Germinal center (tissue), 1 donor: ENCODE data around the gene TOP2B.

ENCODE experiments used
- DNase-seq: peaks from one replicate; pipeline ENCODE4 v3.0.0; 2012; ENCODE audit warnings: mixed read lengths, low spot score

TOP2B gene

DNA sequence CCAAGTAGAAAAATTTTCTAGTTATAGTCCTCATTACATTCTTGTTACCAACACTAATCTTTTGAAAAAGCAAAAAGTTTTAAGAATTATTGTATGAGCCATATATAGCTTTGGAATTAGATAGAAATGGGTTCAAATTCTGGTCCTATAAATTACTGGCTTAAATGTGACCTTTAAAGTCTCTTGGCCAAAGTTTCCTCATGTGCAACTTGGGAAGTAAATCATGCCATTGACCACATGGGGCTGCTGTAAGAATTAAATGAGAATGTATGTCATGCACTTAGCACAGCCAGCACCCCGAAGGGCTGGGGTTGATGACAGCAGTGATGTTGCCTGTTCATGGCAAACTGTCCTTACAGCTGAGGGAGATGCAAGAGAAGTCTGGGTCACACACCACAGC, 108.3 kb downstream of the TOP2B start:
- DNase-seq = no peak

- no peak for DNase-seq
Measured at GRCh38 chr3:25555695-25556437, 108.8 kb downstream of the TOP2B start.

- no peak for DNase-seq
Measured at GRCh38 chr3:25554376-25554775, 110.3 kb downstream of the TOP2B start.

DNA sequence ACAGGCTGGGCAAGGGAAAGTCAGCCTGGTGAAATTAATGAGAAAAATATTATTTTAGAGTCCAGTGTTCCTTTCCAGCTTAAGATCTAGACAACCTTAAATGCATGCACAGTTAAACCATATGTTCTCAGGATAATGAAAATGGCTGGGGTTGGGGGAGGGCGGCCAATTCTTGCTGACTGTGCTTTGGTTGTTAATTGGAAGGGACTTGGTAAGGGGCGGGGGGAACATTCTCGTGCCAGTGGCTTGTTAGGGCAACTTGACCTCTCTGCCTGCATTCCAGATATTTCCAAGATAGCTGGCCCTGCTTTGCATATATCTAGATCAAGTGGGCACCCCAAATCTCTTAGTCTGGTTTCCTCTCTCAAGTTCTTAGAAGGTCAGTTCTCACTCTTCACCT, 112.5 kb downstream of the TOP2B start:
- no peak for DNase-seq

GRCh38 chr3:25548836-25549235, 115.9 kb downstream of the TOP2B start:
- no peak for DNase-seq

DNA sequence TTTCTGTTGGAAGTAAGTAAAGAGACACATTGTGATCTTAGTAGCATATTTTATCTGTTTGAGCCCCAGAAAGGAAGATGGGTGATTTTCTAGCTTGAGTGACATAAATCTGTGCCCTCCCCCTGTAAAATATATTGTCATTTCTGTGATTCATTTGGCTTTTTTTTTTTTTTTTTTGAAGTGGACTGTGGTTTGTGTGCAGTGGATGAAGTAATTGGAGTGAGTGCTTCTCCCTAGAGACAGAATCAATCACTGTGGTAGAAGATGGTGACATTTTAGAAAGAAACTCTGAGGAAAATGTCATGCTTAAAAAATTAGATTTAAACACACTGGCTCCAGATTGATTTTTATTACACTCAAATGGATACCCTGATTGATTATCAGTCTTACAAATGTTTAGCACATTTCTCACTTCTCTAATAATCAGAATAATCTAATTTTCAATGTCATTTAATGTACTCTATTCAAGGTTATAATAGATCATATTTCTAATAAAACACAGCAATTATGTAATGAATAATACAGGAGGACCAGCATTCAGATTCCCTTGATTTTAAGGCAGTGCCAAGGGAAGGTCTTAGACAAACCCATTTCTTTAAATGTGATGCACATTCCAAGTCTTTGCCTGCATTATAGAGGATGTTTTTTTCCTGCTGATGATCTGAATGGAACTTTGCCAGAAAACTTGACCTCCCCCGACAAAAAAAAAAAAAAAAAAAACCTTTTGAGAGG, 116.6 kb downstream of the TOP2B start:
- DNase-seq = no peak
